Middle frontal gyrus (tissue), 1 donor: ENCODE data around the gene GSG1L.

Source experiments
- DNase-seq: peaks from one replicate; pipeline ENCODE4 v3.0.0-alpha.2; 2015; ENCODE audit warnings: low spot score; ENCODE audit errors: extremely low spot score

GSG1L gene

DNA sequence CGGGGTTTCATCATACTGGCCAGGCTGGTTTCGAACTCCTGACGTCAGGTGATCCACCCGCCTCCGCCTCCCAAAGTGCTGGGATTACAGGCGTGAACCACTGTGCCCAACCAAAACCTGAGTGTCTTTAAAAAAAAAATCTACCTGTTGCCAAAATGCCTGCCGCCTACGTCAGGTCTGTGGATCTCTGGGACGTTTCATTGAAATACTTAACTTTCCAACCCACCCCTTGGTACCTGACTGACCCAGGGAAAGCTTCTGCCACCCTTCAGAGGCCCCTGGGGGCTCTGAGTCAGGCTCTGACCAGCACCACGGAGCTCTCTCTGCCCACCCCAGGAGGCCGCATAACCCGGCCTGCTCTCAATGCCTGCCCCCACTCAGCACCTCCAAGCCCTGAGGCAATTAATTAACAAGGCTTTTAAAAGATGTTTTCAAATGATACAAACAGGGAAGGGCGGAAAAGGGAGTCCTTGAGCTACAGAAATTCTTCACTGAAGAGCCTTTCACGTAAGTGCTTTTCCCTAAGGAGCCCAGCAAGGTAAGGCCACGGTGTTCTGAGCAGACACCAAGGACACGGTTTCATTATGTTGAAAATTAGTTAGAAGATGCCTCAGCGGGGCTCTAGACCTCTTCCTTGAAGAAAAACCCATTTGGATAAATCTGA lies 29.3 kb upstream of the GSG1L start:
- DNase-seq: no peak

GRCh38 chr16:28091656-28092055 lies 28.1 kb upstream of the GSG1L start:
- DNase-seq: no peak

DNA sequence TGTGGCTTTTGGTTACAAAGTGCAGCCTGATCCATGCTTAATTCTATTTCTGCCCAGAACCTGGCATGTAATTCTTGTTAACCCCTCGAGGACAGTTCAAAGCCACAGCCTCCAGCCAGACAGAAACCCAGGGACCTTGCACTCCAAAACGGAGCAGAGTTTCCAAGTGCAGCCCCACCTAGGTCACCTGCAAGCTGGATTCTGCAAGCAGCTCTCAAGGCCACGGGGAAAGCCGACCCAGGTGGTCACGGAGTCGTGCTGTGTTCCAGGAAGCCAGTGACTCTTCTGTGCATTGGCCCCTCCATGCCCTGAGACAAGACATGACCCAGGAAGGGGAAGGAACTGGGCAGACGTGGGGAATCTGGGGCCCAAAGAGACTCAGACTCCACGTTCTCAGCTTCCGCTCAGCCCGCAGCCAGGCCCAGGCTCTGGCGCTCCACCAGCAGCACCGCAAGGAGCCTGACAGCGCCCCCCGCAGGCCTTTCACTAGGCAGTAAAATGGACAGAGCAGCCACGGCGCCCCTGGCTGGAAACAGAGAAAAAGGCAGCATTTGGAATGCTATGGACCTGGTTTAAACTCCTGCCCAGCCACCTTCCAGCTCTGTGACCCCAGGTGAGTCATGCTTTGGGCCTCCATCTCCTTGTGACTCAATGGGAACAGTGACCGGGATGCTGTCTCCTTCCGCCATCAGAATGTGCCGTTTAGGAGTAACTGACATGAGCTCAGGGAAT lies 27.3 kb upstream of the GSG1L start:
- no peak for DNase-seq

- no peak for DNase-seq
These were observed 26.5 kb upstream of the GSG1L start for GRCh38 chr16:28089992-28090365.

DNA sequence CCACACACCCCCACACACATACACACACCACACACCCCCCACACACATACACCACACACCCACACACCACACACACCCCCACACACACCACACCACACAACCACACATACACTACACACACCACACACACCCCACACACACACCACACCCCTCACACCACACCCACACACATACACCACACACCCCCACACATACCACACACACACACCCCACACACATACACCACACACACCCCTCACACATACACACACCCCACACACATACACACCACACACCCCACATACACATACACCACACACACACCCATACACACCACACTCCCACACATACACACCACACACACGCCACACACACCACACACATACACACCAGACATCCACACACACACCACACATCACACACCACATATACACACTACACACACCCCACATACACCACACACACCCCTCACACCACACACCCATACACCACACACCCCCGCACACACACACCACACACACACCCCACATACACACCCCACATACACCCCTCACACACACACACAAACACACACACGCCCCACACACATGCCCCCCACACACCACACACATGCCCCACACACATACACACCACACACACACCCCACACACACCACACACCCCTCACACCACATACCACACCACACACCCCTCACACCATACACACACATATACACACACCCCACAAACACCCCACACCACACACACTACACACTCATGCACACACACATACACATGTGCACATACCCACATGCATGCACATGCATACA lies 25.9 kb upstream of the GSG1L start:
- DNase-seq: no peak

- no peak for DNase-seq
These were observed 24.3 kb upstream of the GSG1L start for GRCh38 chr16:28087675-28088300.

DNA sequence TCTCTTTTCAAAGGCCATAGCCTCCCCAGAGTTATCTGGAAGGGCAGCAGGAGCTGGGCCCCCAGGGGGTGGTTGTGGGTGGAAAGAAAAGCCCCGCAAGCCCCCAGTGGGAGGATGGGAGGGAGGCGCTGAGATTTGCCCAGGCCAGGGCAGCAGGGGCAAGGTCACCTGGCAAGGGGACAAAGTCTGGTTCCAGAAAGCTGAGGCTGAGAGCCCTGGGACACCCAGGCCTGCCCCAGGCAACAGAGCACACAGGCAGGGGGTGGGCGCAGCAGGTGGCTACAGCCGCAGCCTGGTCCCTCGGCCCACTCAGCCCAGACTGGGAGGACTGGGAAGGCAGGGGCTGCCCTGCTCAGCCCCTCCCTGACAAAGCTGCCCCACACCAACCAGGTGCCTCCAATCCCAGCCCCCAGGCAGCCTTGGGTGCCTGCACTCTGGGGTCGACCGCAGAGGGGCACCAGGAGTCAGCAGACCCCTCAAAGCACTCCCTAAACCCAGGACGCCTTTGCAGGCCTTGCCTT lies 23.7 kb upstream of the GSG1L start:
- DNase-seq: no peak

DNA sequence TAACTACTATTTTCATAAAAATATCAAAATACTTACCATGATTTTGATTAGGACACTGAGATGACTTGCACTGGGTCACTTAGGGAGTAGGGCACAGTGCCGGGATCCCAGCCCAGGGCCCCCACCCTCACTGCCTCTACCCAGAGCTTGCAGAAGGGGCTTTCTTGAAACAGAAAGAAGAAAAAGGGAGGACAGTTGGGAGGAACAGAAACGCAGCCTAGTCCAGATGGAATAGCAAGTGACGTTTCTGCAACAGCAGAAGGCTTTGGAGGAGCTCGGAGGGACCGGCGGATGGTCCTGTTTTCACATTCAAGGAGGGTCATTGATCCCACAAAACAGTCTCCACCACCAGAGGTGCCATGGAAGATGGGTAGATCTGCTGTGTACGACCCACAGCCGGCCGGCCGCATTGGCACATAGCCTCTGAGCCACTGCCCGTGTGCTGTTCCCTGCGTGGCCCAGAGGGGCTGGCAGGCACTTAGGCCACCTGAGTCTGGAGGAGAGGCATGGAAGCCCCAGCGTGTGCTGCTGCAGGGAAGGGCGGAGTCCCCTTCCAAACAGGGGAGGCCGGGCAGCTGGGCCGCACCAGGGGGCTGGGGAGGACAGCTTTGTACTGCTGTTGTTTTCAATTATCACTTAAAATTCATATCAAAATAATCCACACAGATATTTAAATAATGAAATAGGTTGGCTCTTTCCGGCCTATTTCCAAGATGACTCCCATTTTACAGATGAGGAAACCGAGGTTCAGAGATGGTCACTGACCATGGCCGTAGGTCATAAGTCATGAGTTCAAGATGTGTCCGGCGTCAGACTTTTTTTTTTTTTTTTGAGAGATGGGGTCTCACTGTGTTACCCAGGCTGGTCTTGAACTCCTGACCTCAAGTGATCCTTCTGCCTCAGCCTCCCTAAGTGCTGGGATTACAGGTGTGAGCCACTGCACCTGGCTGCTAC lies 22.9 kb upstream of the GSG1L start:
- DNase-seq: no peak

GRCh38 chr16:28085389-28086171 lies 22.1 kb upstream of the GSG1L start:
- no peak for DNase-seq

GRCh38 chr16:28084209-28084608 lies 20.7 kb upstream of the GSG1L start:
- DNase-seq: no peak

GRCh38 chr16:28082624-28083023 lies 19.1 kb upstream of the GSG1L start:
- no peak for DNase-seq

DNA sequence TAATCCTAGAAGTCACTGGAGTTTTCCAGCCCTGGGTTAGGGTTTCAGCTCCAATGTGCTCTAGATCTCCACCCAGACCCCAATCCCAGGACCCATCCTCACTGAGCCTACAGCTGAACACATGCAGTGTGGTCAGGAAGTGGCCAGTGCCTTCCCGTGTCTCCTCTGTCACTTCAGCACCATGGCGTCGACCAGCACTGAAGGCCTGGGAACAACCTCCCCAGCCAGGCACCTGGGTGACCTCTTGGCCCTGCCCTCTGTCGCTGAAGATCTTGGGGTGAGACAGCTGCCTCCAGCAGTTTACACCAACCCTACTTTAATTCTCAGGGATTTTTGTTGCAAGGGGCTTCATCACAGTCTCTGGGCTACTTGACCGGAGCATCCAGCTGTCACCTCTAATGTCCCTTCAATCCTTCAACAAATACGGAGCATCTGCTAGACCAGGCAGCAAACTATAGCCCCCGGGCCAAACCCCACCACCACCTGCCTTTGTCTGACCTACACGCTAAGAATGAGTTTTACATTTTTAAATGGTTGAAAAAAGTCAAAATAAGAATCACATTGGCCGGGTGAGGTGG lies 18.0 kb upstream of the GSG1L start:
- no peak for DNase-seq

DNA sequence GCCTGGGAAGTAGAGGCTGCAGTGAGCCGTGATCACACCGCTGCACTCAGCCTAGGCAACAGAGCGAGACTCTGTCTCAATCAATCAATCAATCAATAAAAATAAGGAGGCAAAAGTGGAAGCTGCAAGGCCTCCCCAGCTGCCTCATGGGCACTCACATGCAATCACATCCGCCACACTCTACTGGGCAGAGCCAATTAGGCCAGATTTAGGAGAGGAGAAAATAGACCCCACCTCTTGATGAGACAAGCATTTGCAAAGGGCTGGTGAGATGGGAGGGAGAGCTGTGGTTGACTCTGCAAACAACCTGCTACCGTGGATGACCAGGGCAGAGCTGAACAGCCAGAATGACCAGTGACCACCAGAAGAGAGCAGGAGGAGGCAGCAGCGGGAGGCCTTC lies 14.7 kb upstream of the GSG1L start:
- DNase-seq: no peak

- no peak for DNase-seq
These were observed 10.3 kb upstream of the GSG1L start for GRCh38 chr16:28073836-28074235.

DNA sequence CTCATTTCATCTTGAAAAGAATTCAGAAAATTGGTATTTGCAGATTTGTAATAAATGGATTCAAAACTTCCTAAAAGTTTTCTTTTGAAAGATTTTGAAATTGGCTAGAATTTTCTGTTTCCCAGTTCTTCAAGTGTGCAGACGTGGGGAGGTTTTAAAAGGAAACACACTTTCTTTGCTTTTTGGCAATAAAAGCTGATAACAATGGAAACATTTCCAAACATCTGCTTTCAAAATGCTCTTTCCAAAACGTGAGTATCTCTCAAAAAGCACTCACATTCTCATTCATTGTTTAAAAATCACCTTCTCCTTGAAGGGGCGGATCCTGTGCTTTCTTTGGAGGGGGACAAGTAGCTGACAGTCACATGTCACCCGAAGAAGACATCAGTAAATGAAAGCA lies 8.6 kb upstream of the GSG1L start:
- no peak for DNase-seq

GRCh38 chr16:28069971-28070794 lies 6.7 kb upstream of the GSG1L start:
- DNase-seq: no peak

DNA sequence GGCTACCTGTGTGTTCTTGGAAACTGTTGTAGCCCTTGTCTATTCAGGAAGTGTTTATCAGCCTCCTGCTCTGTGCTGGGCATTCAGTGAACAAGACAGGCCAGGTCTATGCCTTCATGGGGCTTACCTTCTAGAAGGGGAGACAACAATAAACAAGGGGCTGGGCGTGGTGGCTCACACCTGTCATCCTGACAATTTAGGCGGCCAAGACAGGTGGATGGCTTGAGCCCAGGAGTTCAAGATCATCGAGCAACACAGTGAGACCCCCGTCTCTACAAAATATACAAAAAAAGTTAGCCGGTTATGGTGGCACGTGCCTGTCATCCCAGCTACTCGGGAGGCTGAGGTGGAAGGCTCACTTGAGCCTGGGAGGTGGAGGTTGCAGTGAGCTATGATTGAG lies 5.5 kb upstream of the GSG1L start:
- no peak for DNase-seq

DNA sequence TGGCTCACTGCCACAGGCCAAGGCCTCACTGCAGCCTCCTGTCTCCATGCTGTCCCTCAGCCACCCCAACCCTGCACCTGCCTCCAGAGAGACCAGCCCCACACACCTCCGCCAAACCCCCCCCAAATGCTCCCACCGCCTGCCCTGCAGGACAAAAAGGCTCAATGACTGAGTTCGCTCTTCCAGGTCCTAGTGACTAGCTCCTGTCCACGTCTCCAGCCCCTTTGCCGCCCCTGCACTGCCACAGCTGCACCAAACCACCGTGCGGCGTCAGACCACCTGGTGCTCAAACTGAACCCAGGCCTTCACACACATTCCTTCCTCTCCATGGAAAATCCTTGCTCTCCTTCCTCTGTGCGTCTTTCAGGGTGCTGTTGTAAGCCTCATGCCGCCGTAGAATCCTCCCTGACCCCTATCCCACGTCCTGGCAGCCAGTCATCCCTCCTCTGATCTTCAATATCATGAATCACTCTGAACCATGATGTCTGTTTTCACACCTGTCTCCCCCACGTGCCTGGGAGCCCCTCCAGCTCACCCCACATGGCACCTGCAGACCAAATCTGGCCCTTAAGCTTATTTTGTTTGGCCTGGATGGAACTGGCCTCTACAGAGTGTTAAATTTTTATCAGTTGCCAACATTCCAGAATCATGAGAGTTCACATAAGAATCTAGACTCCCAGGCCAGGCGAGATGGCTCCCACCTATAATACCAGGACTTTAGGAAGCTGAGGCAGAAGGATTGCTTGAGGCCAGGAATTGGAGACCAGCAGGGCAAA lies 4.3 kb upstream of the GSG1L start:
- DNase-seq: no peak
